Measurements from ENCODE around the gene ETV7.

- TF ChIP-seq CTCF (IDR thresholded peaks at IDR 0.05; ENCODE audit: insufficient read depth, low read length, poor library complexity, severe bottlenecking) (no peak), EZH2phosphoT487 (conservative IDR thresholded peaks at IDR 0.05; ENCODE audit: low read length) (0 out of 2 replicates have a peak, but pooled peaks have one; percentile 33)
Measured at GRCh38 chr6:36387440-36388303, at the start of gene ETV7.

Data from SU-DHL-6 (cell line).